ENCODE results near the gene LONRF2.

- TF ChIP-seq, protein P1, sequence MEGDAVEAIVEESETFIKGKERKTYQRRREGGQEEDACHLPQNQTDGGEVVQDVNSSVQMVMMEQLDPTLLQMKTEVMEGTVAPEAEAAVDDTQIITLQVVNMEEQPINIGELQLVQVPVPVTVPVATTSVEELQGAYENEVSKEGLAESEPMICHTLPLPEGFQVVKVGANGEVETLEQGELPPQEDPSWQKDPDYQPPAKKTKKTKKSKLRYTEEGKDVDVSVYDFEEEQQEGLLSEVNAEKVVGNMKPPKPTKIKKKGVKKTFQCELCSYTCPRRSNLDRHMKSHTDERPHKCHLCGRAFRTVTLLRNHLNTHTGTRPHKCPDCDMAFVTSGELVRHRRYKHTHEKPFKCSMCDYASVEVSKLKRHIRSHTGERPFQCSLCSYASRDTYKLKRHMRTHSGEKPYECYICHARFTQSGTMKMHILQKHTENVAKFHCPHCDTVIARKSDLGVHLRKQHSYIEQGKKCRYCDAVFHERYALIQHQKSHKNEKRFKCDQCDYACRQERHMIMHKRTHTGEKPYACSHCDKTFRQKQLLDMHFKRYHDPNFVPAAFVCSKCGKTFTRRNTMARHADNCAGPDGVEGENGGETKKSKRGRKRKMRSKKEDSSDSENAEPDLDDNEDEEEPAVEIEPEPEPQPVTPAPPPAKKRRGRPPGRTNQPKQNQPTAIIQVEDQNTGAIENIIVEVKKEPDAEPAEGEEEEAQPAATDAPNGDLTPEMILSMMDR (IDR thresholded peaks at IDR 0.05; ENCODE audit: insufficient read depth, low read depth, low read length): no peak
- no peak for TF ChIP-seq EZH2 (IDR thresholded peaks at IDR 0.05; ENCODE audit: insufficient read depth, low read length)
Measured at GRCh38 chr2:100283724-100284501, 38.4 kb downstream of the LONRF2 start.

All from astrocyte (in vitro differentiated cells and primary cell).